Skin of body (tissue), 2 donors: Measurements from ENCODE around the gene LRG1. TPM values are rescaled to one million over a fixed set of nuclear protein-coding genes. Genes with fewer than 3 reads are reported as not detected.
"Not testable (repeated sequence)": the region's sequence is repeated elsewhere in the genome, so short reads cannot be mapped to it uniquely, and the experiment has no call there.

Source experiments
- DNase-seq: peaks from one replicate; lab custom pipeline; 2025; lab: John Stamatoyannopoulos, UW
- total RNA-seq: library from RNA; depleted of rRNA; stranded (reverse); fragments of >200 nt; gene quantifications from one replicate; pipeline ENCODE4 v1.2.3, GENCODE V29; 2014

The LRG1 gene
- total RNA-seq, 1 donor from 2014 or later = 0.79 TPM

DNA sequence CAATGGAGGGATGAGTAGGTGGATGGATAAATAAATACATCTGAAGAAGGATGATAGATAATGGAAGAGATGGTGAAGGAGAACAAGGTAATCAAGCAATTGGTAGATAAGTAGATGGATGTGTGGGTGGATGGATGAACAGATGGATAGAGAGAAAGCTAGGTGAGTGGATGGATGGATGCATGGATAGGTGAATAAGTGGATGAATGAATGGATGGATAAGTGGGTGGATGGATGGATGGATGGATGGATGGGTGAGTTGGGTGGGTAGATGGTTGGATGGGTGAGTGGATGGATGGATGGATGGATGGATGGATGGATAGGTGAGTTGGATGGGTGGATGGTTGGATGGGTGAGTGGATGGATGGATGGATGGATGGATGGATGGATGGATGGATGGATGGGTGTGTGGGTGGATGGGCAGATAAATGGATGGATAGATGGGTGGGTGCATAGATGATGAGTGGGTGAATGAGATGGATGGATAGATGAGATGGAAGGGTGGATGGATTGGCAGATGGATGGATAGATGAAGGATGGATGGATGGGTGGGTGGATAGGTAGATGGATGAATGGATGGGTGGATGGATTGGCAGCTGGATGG is 13.4 kb upstream of the LRG1 start:
- no peak for DNase-seq

DNA sequence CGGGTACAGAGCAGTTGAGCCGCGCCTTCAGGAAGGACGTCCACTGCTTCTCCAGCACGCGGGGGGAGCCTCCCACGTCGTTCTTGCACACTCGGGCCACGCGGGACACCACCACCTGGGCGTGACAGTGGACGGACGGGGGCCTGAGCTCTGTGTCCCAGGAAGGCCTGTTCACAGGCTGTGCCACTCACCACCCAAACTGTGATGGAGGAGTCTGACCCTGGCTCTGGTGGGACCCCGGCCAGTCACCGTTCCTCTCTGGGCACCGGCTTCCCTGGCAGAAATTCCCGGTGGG is 12.6 kb upstream of the LRG1 start:
- DNase-seq = no peak

DNA sequence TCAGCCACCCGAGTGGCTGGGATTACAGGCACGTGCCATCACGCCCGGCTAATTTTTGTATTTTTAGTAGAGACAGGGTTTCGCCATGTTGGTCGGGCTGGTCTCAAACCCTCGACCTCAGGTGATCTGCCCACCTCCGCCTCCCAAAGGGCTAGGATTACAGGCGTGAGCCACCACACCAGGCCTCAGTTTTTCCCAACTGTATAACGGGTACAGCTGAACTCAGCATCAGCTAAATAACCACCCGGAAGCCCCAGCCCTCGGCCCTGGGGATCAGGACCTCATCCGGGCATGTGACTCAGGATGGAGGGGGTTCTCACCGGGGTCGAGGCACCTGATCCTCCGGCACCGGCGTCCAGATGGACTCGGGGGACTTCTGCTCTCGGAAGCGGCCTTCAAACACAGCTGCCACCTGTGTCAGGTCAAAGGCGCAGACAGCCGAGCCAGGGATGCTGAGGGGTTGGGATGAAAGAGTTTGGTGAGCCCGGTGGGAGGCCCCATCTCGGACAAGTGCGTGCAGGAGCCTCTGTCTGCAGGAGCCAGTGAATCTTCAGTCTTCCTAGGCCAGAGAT is 10.7 kb upstream of the LRG1 start:
- no peak for DNase-seq

DNA sequence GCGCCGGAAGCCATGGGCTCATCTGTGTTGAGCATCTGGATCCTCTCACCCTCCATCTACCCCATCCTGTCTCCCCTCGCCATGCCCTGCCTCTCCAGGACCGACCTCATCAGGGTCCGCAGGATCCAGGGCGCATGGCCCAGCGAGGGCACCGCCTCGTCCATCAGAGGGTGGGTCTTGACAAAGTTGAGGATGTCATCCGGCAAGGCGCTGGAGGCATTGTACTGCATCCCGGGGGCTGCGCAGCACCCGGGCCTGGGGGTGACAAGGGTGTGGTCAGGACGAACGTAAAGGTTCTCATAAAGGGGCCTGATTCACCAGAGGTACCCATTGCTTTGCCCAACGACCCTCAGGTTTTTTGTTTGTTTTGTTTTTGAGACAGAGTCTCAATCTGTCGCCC is 10.2 kb upstream of the LRG1 start:
- DNase-seq = no peak

DNA sequence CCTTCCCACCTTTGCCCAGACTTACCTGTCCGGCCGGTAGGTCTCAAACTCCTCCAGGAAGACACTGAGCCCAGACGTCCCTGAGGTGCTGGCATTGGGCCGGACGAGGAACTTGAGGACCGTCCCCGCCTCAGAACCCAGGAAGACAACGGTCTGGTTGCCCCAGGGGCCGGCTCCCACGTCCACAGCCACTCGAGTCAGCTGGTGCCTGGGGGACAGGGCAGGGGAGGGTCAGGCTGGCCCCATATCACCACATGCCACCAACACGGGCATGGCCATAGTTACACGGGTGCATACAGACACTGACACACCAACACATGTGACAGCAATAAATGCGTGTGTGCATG is 8.4 kb upstream of the LRG1 start:
- no peak for DNase-seq

DNA sequence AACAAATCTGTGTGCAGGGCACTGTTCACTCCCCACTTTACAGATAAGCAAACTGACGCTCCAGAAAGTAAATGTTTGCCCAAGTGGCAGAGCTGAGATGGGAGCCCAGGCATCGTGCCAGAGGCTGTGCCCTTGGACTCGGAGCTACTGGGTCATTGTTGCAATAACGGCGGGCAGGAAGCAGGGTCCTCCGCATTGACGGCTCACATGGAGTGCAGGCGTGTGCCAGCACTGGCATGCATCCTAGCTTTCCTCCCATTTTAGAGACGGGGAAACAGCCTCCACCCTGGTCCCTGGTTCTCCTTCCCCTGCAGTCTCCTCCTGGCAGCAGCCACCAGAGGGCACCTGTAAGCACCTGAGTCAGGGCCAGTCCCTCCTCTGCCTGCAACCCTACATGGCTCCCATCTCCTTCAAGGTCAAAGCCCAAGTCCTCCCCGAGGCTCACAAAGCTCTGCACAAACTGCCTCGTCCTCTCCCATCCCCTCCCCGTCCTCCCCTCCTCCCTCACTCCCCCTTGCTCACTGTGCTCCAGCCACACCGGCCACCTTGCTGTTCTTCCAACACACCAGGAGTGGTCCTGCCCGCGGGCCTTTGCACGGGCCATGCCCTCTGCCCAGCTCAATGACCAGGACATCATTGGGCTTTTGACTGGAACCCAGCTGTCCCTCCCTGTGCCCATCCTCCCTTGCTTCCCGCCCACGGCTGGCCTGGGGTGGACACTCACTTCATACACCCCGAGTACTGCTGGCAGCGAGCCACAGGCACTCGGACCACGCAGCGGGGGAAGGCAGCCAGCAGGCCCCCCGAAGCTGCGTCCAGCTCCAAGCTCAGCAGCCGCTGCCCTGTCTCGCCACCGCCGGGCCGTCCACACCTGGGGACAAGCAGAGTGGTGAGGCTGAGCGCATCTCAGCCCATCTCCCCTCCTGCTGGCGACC is 7.7 kb upstream of the LRG1 start:
- no peak for DNase-seq

DNA sequence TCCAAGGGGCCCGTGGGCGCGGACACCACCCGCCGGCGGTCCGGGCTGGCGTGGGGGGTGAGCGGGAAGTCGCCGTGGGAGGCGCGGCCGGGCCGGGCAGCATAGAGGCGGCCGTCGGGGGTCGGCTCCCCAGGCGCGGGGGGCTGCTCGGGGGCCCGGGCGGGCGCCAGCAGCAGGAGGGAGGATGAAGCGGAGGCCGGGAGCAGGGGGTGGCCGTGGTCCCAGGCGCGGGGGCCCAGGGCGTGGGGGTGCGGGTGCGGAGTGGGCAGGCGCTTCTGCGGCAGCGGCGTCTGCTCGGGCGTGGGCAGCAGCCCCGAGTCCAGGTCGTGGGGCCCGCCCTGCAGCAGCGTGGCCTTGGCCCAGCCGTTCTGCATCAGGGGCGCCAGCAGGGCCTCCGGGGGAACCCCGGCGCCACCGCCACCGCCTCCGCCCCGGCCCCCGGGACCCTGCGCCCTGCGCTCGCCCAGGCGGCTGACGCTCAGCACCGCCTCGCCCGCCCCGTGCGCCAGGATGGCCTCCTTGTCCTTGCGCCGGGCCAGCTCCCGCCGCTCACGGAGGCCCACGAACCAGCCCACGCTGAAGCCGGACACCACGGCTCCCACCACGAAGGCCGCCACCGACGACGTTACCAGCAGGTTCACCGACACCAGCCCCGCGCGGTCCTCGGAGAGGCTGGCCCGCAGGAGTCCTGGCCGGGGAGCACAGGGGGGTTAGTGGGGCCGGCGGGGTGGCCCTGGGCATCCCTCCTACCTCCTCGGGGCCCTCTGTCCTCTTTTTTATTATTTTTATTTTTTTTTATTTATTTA is 4.2 kb upstream of the LRG1 start:
- no peak for DNase-seq

DNA sequence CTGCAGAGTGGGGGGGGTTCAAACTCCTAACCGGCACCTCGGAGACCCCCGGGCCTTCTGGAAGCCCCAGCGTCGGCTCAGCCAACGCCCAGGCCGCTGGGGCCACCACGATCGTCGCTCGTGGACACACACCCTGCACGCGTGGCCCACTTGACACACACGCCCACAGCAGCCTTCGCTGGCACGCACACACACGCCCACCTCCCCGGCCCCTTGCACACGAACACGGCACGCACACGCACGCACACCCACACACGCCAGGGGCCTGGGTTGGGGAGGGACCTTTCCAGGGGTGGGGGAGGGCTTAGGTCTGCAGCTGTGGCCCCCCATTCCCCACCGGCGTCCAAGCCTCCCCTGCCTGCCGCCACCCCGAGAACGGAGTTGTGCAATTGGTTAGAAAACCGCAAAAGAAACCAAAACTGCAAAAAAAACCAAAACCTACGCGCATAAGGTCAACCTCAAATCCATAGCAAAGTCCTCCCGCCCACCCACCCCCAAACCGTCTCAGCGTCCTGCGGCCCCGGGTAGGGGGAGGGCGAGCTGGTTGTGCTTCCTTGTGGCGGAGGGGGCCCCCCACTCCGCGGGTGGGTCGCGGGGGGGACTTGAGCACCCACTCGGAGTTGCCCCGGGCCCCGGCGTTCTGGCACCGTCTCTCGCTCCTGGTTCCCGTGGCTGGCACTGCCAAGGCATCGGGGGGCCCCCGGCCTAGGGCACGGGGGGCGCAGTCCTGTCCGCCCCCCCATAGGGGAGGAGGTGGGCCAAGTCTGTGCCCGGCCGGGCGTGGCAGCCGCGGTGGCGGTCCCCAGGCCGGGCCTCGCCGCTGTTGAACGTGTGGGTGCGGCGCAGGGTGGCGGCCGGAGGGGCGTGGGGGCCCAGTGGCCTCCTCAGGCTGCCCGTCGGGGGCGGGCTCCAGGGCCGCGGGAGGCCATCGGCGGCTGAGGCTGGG is 3.3 kb upstream of the LRG1 start:
- no peak for DNase-seq

DNA sequence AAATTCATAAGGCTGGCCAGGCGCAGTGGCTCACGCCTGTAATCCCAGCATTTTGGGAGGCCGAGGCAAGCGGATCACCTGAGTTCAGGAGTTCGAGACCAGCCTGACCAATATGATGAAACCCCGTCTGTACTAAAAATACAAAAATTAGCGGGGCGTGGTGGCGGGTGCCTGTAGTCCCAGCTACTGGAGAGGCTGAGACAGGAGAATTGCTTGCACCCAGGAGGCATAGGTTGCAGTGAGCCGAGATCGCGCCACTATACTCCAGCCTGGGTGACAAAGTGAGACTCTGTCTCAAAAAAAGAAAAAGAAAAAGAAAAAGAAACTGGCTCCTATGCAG is 1.9 kb upstream of the LRG1 start:
- not testable (repeated sequence) for DNase-seq

DNA sequence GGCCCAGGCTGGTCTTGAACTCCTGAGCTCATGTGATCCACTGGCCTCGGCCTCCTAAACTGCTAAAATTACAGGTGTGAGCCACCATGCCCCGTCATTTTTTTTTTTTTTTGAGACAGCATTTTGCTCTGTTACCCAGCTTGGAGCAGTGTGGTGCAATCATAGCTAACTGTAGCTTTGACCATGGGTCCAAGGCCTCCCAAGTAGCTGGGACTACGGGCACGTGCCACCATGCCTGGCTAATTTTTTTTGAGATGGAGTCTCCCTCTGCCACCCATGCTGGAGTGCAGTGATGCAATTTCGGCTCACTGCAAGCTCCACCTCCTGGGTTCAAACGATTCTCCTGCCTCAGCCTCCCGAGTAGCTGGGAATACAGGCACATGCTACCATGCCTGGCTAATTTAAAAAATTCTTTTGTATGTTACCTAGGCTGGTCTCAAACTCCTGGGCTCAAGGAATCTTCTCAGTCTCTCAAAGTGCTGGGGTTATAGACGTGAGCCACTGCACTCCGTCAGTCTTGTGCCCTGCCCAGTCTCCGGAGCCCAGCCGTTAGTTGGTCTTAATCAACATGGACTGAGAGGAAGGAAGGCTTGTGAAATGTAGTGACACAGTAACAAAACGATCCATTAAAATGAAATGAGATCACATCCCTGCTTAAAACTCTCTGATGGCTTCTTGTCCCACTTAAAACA is 1.4 kb upstream of the LRG1 start:
- no peak for DNase-seq

DNA sequence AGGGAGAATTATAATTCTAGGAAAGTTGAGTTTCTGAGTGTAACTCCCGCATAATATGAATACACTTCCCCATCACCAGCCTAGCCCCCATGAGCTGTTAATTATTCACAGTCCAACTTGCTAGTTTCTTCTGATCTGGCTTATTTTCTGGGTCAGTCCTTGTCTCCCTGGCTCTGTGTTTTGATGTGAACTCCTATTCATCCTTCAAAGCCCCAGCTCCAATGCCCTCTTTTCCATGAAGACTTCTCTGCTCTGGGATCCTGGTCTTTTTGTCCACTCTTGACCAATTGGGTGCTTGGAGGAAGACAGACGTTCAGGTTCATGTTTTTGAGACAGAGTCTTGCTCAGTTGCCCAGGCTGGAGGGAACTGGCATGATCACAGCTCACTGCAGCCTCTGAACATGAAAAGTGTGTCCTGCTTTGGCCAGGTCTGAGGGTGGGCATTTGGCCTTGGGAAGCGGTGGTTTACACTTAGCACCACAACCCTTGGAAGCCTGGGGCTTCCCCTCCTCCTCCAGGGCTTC is 605 bp downstream of the LRG1 start:
- DNase-seq = no peak

DNA sequence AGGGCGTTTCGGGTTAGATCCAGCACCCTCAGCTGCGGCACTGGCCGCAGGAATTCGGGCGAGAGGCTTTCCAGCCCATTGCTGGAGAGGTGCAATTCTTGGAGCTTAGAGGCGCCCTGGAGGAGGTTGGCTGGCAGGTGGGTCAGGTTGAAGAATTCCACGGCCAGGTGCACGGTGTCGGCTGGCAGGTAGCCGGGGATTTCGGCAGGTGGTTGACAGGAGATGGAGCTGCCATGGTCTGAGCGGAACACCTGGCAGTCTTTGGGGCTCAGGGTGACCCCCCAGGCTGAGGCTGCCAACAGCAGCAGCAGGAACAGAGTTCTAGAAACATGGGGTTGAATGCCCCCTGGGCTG is 1.3 kb downstream of the LRG1 start:
- no peak for DNase-seq

DNA sequence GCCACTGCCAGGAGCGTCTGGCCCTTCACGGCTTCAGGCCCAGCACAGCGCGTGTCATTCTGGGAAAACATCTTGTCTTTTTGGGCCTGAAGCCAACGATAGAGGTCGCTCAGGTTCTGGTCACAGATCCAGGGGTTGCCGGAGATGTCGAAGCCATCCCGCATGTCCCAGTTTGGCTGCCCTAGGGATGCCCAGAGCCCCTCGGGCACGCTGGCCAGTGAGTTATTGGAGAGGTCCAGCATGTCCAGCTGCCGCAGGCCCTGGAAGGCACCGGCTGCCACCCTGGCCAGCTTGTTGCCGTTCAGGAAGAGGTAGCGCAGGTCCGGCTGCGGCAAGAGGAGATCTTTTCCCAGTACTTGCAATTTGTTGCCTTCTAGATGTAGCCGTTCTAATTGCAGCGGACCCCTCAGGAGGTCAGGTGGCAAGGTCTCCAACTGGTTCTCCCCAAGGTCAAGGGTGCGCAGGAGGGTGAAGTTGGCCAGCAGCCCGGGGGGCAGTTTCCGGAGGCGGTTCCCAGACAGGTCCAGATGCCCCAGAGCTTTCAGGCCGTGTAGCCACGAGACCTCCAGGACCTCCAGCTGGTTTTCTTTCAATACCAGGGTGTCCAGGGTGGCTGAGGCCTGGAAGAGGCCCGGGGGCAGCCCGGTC is 1.8 kb downstream of the LRG1 start:
- no peak for DNase-seq

DNA sequence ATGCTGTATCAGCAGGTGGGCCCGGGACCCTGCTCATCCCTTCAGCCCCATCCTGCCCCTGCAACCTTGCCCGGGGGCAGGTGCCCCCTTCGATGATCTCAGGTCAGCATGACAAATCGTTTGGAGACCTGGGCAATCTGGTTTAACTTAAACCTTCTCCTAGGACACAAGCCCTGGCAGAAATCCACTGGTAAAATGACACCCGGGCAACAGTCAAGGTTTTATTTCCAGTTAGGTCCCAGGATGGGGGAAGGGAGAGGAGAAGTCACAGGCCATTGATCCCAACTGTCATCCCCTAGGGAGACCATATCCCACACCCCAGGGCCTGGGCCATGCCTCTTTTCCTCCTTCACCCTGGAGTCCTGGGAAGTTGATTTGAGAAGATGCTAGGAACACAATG is 3.0 kb downstream of the LRG1 start:
- no peak for DNase-seq

DNA sequence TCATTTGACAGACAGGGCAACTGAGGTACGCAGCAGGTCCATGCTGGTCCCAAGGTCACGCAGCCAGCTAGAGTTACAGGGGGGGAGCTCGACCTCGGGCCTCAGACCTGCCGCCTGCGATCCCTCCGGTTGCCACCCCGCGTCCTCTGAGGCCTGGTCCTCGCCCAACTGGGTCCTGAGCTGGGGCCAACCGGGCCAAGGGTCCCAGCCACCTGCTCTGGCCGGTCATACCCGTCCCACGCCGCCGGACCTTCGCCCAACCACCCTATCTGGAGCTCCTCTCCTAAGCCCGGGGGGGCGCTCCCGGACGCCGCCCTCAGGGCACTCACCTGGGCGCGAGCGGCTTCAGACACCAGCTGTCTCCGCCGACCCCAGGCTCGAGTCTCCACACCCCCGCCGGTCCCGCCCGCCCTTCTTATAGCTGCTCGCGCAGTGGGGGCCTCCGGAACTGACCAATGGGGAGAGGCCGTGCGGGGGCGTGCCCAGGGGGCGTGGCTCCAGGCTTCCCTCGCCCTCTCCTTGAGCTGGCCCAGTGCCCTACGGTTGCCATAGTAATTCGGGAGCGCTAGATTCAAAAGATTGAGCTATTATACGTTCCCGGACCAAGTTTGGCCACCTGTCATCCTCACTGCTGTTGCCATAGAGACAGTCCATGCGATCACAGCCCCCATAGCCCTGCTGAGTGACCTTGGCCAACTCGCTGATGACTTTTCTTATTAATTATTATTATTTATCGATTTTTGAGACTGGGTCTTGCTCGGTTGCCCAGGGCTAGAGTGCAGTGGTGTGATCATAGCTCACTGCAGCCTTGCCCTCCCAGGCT is 4.8 kb downstream of the LRG1 start, which contains the start of gene PLIN5:
Gene PLIN5 (minus strand): TSS at position 389 of the 823 bp plus-strand sequence. CDS start 1,150 bp downstream, outside the sequence.
- no peak for DNase-seq

DNA sequence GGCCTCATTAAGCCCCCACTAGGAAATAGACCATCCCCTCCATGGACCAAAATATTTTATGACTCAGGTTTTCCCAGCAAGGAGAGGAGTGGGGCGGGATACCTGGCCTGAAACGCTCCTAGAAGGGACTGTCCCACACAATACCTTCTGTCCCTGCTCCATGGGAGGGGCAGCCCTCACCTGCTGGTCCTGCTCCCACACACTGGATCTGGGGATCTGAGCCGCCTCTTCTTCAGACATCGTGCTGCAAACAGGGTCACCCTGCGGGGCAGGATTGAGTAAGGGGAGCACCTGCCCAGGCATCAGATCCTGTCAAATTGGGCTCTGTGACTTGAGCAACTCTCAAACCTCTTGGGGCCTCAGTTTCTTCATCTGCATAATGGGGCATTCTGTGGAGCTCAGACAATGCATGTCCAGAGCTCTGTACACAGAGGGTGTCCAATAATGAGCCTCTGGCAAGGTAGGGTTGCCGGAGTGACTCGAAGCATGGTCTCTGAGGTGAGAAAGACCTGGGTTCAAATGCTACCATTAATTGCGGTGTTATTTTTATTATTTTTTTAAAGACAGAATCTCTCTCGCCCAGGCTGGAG is 5.9 kb downstream of the LRG1 start:
- DNase-seq = no peak

DNA sequence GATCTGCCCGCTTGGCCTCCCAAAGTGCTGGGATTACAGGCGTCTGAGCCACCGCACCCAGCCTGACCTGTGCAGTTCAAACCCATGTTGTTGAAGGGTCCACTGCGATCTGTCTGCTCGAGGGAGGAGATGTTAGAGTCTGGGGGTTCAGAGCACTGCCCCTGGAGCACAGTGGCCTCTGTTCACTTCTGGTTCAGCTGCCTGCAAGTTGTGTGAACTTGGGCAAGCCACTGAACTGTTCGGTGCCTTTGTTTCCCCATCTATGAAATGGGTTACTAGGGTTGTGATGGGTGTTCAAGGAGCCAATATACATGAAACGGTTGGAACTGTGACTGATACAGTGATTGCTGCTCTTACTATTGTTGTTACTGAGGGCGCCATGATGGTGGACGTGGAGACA is 6.5 kb downstream of the LRG1 start:
- DNase-seq = no peak

DNA sequence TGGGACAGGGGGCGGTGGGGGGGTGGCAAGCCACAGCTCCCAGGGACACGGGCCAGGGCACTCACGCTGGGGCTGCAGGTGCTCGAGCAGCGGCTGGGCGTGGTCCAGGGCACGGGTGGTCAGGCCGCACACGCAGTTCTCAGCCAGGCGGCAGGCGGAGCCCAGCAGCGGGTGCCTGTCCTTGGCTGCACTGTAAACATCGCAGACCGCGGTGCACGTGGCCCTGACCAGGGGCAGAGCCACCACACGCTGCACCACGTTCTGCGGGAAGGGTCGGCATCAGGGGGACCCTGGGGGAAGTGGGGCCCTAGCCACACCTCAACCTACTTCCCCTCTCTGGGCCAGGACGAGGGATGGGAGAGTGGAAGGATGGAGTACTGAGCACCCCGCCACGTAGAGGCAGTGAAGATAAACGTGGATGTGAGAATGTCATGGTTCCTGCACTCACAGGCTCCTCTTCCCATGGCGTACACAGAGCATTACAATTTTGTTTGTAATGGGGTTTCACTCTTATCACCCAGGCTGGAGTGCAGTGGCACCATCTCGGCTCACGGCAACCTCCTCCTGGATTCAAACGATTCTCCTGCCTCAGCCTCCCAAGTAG is 8.2 kb downstream of the LRG1 start:
- DNase-seq = no peak
